Mesothelial cell of epicardium (in vitro differentiated cells): ENCODE data around the gene RFTN1. TPM values are rescaled to one million over a fixed set of nuclear protein-coding genes. Genes with fewer than 3 reads are reported as not detected.
"Not testable (repeated sequence)": the region's sequence is repeated elsewhere in the genome, so short reads cannot be mapped to it uniquely, and the experiment has no call there.

Source experiments
- DNase-seq, 2 experiments: peaks; one replicate each; pipeline ENCODE4 v3.0.0; 2021; ENCODE audit warnings: low spot score in 2 of 2; ENCODE audit not compliant: unreplicated experiment in 2 of 2
- H3K27ac Mint-ChIP-seq: 2 replicates; pipeline ENCODE4 v1.8.0; 2021; ENCODE audit warnings: mixed read lengths
- H3K27me3 Mint-ChIP-seq: 2 replicates; pipeline ENCODE4 v1.8.0; 2021; ENCODE audit warnings: low read depth, mixed read lengths
- H3K36me3 Mint-ChIP-seq: 2 replicates; pipeline ENCODE4 v1.8.0; 2021; ENCODE audit warnings: mixed read lengths
- H3K4me1 Mint-ChIP-seq: 2 replicates; pipeline ENCODE4 v1.8.0; 2021; ENCODE audit warnings: mixed read lengths
- H3K4me3 Mint-ChIP-seq: 2 replicates; pipeline ENCODE4 v1.8.0; 2021; ENCODE audit warnings: mild to moderate bottlenecking, moderate library complexity, mixed read lengths
- H3K9me3 Mint-ChIP-seq: 2 replicates; pipeline ENCODE4 v1.8.0; 2021; ENCODE audit warnings: mixed read lengths
- total RNA-seq: library from RNA; stranded (reverse); gene quantifications from 3 replicates; pipeline ENCODE4 v1.2.1, GENCODE V29; 2021
- TF ChIP-seq, protein P1 (sequence below): fragments of 200-600 bp; sonication (generic); IDR thresholded peaks from one replicate; pipeline ENCODE4 v1.5.0; 2021; ENCODE audit warnings: antibody characterized with exemption; ENCODE audit not compliant: unreplicated experiment

The RFTN1 gene
- total RNA-seq, 1 donor from 2014 or later = 10.0 TPM

DNA sequence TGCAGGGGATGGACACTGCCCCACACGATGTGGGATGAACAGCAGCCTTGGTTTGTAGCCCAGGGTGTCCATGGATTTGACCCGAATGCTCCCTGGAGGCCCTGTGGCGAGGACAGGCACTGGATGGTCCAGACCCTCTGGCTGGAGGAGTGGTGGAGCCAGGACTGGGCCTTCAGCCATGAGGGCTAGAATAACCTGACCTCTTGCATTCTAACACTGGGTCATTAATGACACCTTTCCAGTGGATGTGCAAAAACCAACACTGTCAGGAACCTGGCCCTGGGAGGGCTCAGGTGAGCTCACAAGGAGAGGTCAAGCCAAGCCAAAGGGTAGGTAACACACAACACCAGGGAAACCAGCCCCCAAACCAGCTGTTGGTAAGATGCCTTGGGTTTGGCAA is 197.1 kb downstream of the RFTN1 start:
- H3K36me3 Mint-ChIP-seq = peaks cover 6% of the 10 kb centered on the region
- H3K27ac Mint-ChIP-seq = no peak overlapping the region
- no peak overlapping the region for H3K4me3 Mint-ChIP-seq
- no peaks in the 10 kb centered on the region for H3K9me3 Mint-ChIP-seq
- no peak for DNase-seq
- peaks cover 14% of the 10 kb centered on the region for H3K4me1 Mint-ChIP-seq
- TF ChIP-seq, protein P1, sequence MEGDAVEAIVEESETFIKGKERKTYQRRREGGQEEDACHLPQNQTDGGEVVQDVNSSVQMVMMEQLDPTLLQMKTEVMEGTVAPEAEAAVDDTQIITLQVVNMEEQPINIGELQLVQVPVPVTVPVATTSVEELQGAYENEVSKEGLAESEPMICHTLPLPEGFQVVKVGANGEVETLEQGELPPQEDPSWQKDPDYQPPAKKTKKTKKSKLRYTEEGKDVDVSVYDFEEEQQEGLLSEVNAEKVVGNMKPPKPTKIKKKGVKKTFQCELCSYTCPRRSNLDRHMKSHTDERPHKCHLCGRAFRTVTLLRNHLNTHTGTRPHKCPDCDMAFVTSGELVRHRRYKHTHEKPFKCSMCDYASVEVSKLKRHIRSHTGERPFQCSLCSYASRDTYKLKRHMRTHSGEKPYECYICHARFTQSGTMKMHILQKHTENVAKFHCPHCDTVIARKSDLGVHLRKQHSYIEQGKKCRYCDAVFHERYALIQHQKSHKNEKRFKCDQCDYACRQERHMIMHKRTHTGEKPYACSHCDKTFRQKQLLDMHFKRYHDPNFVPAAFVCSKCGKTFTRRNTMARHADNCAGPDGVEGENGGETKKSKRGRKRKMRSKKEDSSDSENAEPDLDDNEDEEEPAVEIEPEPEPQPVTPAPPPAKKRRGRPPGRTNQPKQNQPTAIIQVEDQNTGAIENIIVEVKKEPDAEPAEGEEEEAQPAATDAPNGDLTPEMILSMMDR = no peak
- no peaks in the 10 kb centered on the region for H3K27me3 Mint-ChIP-seq

DNA sequence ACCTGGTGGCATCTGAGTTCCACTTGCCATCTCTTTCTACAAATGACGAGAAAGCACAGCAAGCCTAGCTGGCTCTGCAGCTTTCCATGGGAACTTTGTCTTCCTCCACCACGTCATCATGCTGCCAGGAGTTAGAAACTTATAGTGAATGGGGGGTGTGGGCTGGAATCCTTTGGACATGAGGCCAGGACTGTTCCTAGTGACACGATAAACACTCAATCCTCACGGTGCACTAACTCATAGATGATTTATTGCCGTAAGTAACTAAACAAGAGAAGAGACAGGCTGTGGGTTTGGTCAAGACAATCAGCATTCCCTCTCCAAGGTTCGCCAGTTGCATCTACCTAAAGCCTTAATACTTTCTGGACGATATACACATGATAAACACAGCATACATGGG is 197.9 kb downstream of the RFTN1 start:
- TF ChIP-seq, protein P1 = no peak
- no peak overlapping the region for H3K27ac Mint-ChIP-seq

DNA sequence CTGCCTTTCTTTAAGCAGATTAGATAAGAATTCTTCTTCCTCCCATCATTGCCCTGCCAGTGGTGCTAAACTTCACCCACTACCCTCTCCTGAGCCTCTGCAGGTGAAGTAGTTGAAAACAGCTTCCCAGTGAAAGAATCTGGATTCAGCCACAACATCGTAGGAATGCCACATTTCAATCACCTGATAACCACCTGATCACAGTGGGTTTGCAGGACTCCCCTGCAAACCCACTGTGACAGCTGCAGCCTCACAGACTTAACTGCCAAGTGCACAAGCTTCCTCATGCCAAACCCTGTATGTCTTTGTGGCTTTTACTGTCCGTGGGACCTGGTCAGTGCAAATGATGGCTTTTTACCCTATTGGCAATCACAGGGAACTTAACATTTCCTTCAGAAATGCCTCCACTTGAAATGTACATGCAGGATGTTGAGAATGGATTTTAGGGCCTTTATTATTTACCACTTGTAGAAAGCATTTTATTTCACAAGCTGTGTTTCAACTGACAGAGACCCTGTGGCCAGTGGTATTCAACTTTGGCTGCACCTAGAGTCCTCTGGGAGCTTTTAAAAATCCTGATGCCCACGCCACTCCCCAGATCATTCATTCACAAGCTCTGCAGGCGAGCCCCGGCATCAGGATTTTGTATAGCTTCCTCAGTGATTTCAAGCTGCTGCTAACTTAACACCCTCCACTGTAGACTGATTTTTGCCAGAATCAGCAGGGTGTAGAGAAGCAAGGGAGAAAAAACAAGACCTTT is 199.4 kb downstream of the RFTN1 start:
- no peak for DNase-seq
- H3K4me3 Mint-ChIP-seq = no peak overlapping the region
- no peaks in the 10 kb centered on the region for H3K9me3 Mint-ChIP-seq
- H3K36me3 Mint-ChIP-seq = peaks cover 10% of the 10 kb centered on the region
- TF ChIP-seq, protein P1 = no peak
- no peak overlapping the region for H3K27ac Mint-ChIP-seq
- peaks cover 16% of the 10 kb centered on the region for H3K4me1 Mint-ChIP-seq
- no peaks in the 10 kb centered on the region for H3K27me3 Mint-ChIP-seq

More for the DNA sequence above, 197.9 kb downstream of the RFTN1 start:
- Mint-ChIP-seq H3K4me1 (peaks cover 16% of the 10 kb centered on the region), H3K27me3 (no peaks in the 10 kb centered on the region), H3K9me3 (no peaks in the 10 kb centered on the region), H3K36me3 (peaks cover 6% of the 10 kb centered on the region), H3K4me3 (no peak overlapping the region)
- no peak for DNase-seq

DNA sequence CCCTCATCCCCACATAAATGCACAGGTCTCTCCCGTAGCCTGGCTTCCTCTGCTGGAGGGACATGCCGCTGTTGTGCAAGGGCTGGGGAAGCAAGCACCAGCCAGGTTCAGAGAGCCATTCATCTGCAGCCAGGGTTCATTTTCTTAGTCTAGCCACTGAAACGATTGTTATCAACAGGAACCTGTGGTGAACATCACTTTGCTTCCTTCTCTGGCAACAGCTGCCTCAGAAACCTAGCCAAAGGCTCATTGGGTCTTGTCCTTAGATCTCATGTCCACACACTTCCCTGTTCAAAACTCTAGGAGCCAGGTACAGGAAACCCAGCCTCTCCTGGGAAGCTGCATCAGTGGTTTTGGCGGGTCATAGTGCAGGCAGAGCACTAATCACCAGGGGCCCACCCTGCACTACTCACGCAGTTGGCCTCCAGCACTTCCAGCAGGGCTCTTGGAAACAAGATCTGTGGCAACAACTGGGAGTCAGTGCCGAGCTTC is 201.5 kb downstream of the RFTN1 start:
- peaks cover 9% of the 10 kb centered on the region for H3K4me1 Mint-ChIP-seq
- H3K27ac Mint-ChIP-seq = no peak overlapping the region

DNA sequence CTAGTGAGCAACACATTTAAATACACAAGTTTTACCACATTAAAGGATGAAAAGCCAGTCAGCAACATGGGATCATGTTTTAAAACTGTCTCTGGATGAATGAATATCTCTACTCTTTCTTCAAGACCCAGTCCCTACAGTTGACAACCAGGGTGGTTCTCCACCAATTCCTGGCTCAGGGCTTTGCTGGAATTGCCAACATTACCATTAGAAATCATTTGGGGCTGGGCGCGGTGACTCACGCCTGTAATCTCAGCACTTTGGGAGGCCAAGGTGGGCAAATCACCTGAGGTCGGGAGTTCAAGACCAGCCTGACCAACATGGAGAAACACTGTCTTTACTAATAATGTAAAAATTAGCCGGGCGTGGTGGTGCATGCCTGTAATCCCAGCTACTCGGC is 203.0 kb downstream of the RFTN1 start:
- not testable (repeated sequence) for H3K9me3 Mint-ChIP-seq, H3K27ac Mint-ChIP-seq, DNase-seq, H3K4me3 Mint-ChIP-seq, H3K4me1 Mint-ChIP-seq, H3K27me3 Mint-ChIP-seq
- peaks cover 12% of the 10 kb centered on the region for H3K36me3 Mint-ChIP-seq

More for the DNA sequence above, 201.5 kb downstream of the RFTN1 start:
- TF ChIP-seq, protein P1 = no peak
- H3K4me3 Mint-ChIP-seq = no peak overlapping the region
- DNase-seq = no peak
- H3K9me3 Mint-ChIP-seq = no peaks in the 10 kb centered on the region
- H3K27me3 Mint-ChIP-seq = no peaks in the 10 kb centered on the region
- peaks cover 12% of the 10 kb centered on the region for H3K36me3 Mint-ChIP-seq

DNA sequence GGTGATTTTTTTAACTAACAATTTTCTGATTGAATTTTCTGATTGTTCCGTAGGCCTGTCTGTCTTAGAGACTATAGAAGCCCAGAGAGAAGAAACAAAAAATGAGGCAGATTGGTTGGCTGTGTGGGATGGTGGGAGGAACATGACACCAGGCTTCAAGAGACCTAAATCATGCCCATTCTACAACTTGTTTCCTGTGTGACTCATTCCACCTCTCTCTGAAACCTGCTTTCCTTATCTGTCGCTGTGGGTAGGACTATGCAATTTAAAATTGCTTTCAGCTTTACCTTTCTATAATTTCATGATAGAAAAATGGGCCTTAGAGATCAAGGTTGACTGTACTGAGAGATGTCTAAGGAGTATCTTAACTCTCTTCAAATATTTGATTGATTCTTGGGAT is 203.9 kb downstream of the RFTN1 start:
- no peak overlapping the region for H3K27ac Mint-ChIP-seq
- no peak overlapping the region for H3K4me3 Mint-ChIP-seq
- H3K27me3 Mint-ChIP-seq = no peaks in the 10 kb centered on the region
- peaks cover 20% of the 10 kb centered on the region for H3K36me3 Mint-ChIP-seq
- TF ChIP-seq, protein P1 = no peak
- DNase-seq = no peak
- peaks cover 9% of the 10 kb centered on the region for H3K4me1 Mint-ChIP-seq
- no peaks in the 10 kb centered on the region for H3K9me3 Mint-ChIP-seq
